Progenitor cell of endocrine pancreas (in vitro differentiated cells): ENCODE data around the gene FIG4. TPM values are rescaled to one million over a fixed set of nuclear protein-coding genes. Genes with fewer than 3 reads are reported as not detected.
A peak's percentile ranks its signal among the peaks of the same experiment; 100 is the strongest.
"Not testable (repeated sequence)": the region's sequence is repeated elsewhere in the genome, so short reads cannot be mapped to it uniquely, and the experiment has no call there.

Source experiments
- DNase-seq: peaks from one replicate; pipeline ENCODE4 v3.0.0; 2021; ENCODE audit warnings: low spot score; ENCODE audit not compliant: unreplicated experiment
- H3K27ac Mint-ChIP-seq: 2 replicates; pipeline ENCODE4 v1.8.0; 2021; ENCODE audit warnings: mild to moderate bottlenecking, moderate library complexity, mixed read lengths
- H3K27me3 Mint-ChIP-seq: 2 replicates; pipeline ENCODE4 v1.8.0; 2021; ENCODE audit warnings: mixed read lengths
- H3K36me3 Mint-ChIP-seq: 2 replicates; pipeline ENCODE4 v1.8.0; 2022; ENCODE audit warnings: mixed read lengths; ENCODE audit not compliant: insufficient read depth
- H3K4me1 Mint-ChIP-seq: 2 replicates; pipeline ENCODE4 v1.8.0; 2021; ENCODE audit warnings: low read depth, mixed read lengths
- H3K4me3 Mint-ChIP-seq: 2 replicates; pipeline ENCODE4 v1.8.0; 2021; ENCODE audit warnings: low read depth, mild to moderate bottlenecking, moderate library complexity, mixed read lengths
- H3K9me3 Mint-ChIP-seq: 2 replicates; pipeline ENCODE4 v1.8.0; 2021; ENCODE audit warnings: low read depth, mixed read lengths
- total RNA-seq: library from RNA; stranded (reverse); gene quantifications from 2 replicates; pipeline ENCODE4 v1.2.1, GENCODE V29; 2021
- TF ChIP-seq, protein P1 (sequence below): fragments of 200-600 bp; sonication (generic); IDR thresholded peaks from one replicate; pipeline ENCODE4 v1.5.0; 2021; ENCODE audit warnings: antibody characterized with exemption, mild to moderate bottlenecking; ENCODE audit not compliant: unreplicated experiment

FIG4 gene
- total RNA-seq, 1 donor from 2014 or later, result 30.0 TPM

DNA sequence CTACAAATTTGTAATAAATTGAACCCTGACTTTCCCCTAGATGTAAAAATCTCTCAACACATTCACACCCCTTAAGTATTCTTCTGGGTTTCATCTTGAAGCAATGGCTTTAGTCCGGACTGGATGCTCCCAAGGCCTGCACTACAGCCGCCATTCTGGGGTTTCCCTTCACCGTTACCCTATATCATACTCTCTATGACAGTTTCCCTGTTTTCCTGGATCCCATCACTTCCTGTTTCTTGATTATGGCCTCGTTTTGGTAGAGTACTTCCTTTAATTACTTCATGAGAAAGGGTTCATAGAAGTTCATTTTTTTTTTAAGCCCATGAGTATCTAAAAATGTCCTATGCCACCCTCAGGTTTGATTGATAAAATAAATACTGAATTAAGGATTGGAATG lies 11.7 kb downstream of the FIG4 start:
- no peak overlapping the region for H3K27ac Mint-ChIP-seq
- no peak overlapping the region for H3K4me3 Mint-ChIP-seq
- no peaks in the 10 kb centered on the region for H3K36me3 Mint-ChIP-seq
- TF ChIP-seq, protein P1, sequence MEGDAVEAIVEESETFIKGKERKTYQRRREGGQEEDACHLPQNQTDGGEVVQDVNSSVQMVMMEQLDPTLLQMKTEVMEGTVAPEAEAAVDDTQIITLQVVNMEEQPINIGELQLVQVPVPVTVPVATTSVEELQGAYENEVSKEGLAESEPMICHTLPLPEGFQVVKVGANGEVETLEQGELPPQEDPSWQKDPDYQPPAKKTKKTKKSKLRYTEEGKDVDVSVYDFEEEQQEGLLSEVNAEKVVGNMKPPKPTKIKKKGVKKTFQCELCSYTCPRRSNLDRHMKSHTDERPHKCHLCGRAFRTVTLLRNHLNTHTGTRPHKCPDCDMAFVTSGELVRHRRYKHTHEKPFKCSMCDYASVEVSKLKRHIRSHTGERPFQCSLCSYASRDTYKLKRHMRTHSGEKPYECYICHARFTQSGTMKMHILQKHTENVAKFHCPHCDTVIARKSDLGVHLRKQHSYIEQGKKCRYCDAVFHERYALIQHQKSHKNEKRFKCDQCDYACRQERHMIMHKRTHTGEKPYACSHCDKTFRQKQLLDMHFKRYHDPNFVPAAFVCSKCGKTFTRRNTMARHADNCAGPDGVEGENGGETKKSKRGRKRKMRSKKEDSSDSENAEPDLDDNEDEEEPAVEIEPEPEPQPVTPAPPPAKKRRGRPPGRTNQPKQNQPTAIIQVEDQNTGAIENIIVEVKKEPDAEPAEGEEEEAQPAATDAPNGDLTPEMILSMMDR, result no peak
- no peaks in the 10 kb centered on the region for H3K27me3 Mint-ChIP-seq
- peaks cover 1% of the 10 kb centered on the region for H3K4me1 Mint-ChIP-seq
- DNase-seq, result no peak
- H3K9me3 Mint-ChIP-seq, result no peaks in the 10 kb centered on the region

DNA sequence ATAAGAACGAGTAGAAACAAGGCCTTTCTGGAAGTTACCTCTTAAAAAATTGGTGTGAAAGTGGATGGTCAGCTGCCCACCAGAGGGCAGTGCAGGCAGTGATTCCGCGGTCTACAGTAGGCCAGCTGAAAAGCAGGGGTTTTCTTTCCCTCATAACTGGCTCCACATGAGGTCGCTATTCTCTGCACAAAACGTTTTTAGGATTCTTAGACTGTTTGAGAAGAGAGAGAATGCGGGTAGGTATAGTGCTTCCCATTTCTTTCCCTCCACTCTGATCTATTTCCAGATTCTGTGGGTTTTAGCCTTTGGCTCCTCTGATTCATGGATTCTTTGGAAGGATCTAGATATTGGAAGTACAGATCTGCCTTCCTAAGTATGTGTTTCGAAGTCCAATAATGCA lies 14.2 kb downstream of the FIG4 start:
- Mint-ChIP-seq H3K27me3 (no peaks in the 10 kb centered on the region), H3K9me3 (peaks cover 19% of the 10 kb centered on the region), H3K4me3 (no peak overlapping the region), H3K36me3 (peaks cover 18% of the 10 kb centered on the region), H3K4me1 (peaks cover 1% of the 10 kb centered on the region), H3K27ac (no peak overlapping the region)
- TF ChIP-seq, protein P1, result peak; percentile 100
- DNase-seq, result peak; percentile 72

DNA sequence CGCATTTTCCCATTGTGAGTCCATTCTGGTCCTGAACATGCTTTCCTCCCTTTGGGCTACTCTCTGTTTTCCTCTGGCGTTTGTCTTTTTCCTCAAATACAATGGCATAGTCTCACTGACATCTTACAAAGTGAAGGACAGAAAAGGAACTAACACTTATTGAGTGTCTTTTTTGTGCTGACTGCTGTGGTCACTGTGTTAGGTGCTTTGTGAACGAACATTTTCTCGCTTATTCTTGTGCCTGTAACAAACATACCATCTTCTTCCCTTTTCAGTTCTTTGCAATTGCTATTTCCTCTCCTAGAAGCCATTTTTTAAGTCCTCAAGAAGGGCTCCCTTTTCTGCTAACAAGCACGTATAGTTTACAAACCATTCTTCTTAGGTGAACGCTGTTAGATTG lies 15.4 kb downstream of the FIG4 start:
- Mint-ChIP-seq H3K9me3 (peaks cover 28% of the 10 kb centered on the region), H3K36me3 (peaks cover 25% of the 10 kb centered on the region), H3K4me1 (peaks cover 1% of the 10 kb centered on the region), H3K27me3 (no peaks in the 10 kb centered on the region), H3K27ac (no peak overlapping the region), H3K4me3 (no peak overlapping the region)
- TF ChIP-seq, protein P1, result no peak
- DNase-seq, result no peak

DNA sequence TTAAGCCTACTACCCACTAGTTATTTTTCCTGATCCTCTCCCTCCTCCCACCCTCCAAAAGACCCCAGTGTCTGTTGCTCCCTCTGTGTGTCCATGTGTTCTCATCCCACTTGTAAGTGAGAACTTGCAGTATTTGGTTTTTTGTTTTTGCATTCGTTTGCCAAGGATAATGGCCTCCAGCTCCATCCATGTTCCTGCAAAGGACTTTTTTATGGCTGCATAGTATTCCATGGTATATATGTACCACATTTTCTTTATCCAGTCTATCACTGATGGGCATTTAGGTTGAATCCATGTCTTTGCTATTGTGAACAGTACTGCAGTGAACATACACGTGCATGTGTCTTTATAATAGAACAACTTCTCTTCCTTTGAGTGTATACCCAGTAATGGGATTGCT lies 17.0 kb downstream of the FIG4 start:
- peaks cover 30% of the 10 kb centered on the region for H3K9me3 Mint-ChIP-seq

DNA sequence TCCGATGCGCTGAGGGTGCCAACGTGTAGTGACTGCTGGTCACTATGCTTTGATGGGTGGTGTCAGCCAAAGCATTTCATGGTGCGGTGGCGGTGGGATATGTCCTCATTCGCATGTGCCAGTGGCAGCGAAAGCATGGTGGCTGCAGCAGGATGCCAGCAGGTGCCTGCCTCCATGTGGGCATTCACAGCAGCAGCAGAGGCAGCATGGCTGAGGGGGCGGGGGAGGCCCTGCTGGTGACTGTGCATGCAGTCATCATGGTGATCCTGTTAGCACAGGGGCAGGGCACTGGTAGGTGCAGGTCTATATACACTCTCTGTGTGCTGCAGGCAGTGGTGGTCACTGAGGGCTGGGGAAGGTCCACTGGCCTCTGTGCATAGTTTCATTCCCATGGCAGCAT lies 22.0 kb downstream of the FIG4 start:
- Mint-ChIP-seq H3K36me3 (peaks cover 28% of the 10 kb centered on the region), H3K4me3 (no peak overlapping the region), H3K4me1 (peaks cover 4% of the 10 kb centered on the region), H3K27ac (no peak overlapping the region), H3K9me3 (peaks cover 30% of the 10 kb centered on the region), H3K27me3 (no peaks in the 10 kb centered on the region)
- no peak for DNase-seq
- TF ChIP-seq, protein P1, result no peak

More for the DNA sequence above, 17.0 kb downstream of the FIG4 start:
- DNase-seq, H3K27me3 Mint-ChIP-seq, H3K4me3 Mint-ChIP-seq, H3K27ac Mint-ChIP-seq, H3K4me1 Mint-ChIP-seq: not testable (repeated sequence)
- H3K36me3 Mint-ChIP-seq, result peaks cover 28% of the 10 kb centered on the region

DNA sequence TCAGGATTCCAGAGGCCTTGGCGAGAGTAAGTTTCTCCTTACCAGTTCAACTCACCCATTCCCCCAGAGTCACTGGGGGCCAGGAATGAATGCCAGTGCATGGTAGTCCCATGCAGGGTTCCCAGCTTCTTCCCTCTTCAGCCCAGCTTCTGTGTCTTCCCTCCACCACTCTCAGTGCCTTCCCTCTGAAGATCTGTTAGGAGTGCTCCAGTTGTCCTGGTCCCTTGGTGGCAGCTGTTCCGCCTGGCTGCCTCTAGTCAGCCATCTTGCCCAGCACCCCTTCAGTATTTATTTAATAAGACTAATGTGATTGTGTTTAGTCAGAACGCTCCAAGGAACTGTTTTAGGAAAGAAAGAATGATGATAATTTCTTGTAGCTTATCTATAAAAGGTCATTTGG lies 23.1 kb downstream of the FIG4 start:
- Mint-ChIP-seq H3K36me3 (peaks cover 22% of the 10 kb centered on the region), H3K9me3 (peaks cover 22% of the 10 kb centered on the region), H3K4me1 (peaks cover 4% of the 10 kb centered on the region), H3K27me3 (no peaks in the 10 kb centered on the region), H3K4me3 (no peak overlapping the region), H3K27ac (peak overlapping the region; percentile 73)
- DNase-seq, result no peak
- TF ChIP-seq, protein P1, result no peak
